ENCODE data around the gene VPS16.
"Not testable (repeated sequence)": the region's sequence is repeated elsewhere in the genome, so short reads cannot be mapped to it uniquely, and the experiment has no call there.

Gene VPS16

DNA sequence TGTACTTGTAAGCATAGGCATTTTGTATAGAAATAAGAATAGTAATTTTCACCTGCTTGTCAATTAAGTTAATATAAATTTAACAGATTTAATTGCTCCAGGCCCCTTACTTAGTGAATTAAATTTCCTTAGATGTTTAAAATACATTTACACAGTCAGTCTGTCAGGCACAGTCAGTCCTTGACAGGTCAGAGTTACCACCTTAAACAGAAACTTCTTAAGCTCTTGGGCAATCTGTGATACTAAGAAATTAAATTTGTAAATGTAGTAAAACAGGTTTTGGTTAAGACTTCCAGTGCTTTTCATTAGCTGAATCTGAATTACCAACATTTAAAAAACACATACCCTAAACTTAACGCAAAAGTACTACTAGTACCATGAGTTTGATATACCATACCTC is 48.7 kb downstream of the VPS16 start:
- no peak for DNase-seq (ENCODE audit: low read depth)
- TF ChIP-seq MAX (IDR thresholded peaks at IDR 0.05; ENCODE audit: low read depth, low read length) (no peak), POLR2A (IDR thresholded peaks at IDR 0.05; ENCODE audit: extremely low read depth, insufficient read length) (no peak), MYC (IDR thresholded peaks at IDR 0.05; ENCODE audit: low read depth, low read length) (no peak), CTCF (IDR thresholded peaks at IDR 0.05; ENCODE audit: low read depth, low read length) (no peak)
- no peak overlapping the region for H3K4me3 ChIP-seq (ENCODE audit: low read depth, low read length)

GRCh38 chr20:2889797-2890196 is 49.3 kb downstream of the VPS16 start:
- DNase-seq (ENCODE audit: low read depth): no peak
- TF ChIP-seq MAX (IDR thresholded peaks at IDR 0.05; ENCODE audit: low read depth, low read length) (no peak), MYC (IDR thresholded peaks at IDR 0.05; ENCODE audit: low read depth, low read length) (no peak), CTCF (IDR thresholded peaks at IDR 0.05; ENCODE audit: low read depth, low read length) (no peak), POLR2A (IDR thresholded peaks at IDR 0.05; ENCODE audit: extremely low read depth, insufficient read length) (no peak)

DNA sequence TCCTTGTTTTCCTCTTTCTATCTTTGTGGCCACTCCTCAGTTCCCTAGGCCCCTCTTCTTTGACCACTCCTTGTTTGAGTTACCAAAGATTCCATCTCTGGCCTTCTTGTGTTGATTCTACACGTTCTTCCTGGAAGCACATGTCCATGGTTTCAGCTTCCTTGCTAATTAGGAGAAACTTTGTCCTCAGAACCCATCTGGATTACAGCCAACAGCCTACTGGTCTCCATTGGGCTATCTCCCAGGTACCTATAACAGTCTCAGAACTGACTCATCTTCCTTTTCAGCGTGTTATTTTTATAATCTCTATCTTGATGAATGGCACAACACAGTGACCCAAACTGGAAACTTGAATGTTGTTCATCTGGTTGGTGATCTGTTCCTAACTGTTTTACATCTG is 50.2 kb downstream of the VPS16 start:
- no peak for DNase-seq (ENCODE audit: low read depth)
- TF ChIP-seq MYC (IDR thresholded peaks at IDR 0.05; ENCODE audit: low read depth, low read length) (no peak), CTCF (IDR thresholded peaks at IDR 0.05; ENCODE audit: low read depth, low read length) (no peak), MAX (IDR thresholded peaks at IDR 0.05; ENCODE audit: low read depth, low read length) (no peak), POLR2A (IDR thresholded peaks at IDR 0.05; ENCODE audit: extremely low read depth, insufficient read length) (no peak)
- no peak overlapping the region for H3K4me3 ChIP-seq (ENCODE audit: low read depth, low read length)

More at GRCh38 chr20:2889797-2890196, 49.3 kb downstream of the VPS16 start:
- no peak overlapping the region for H3K4me3 ChIP-seq (ENCODE audit: low read depth, low read length)

GRCh38 chr20:2891343-2891742 is 50.8 kb downstream of the VPS16 start:
- no peak overlapping the region for H3K4me3 ChIP-seq (ENCODE audit: low read depth, low read length)
- no peak for DNase-seq (ENCODE audit: low read depth)

GRCh38 chr20:2892376-2892775 is 51.8 kb downstream of the VPS16 start:
- DNase-seq (ENCODE audit: low read depth): no peak
- TF ChIP-seq POLR2A (IDR thresholded peaks at IDR 0.05; ENCODE audit: extremely low read depth, insufficient read length): no peak
- TF ChIP-seq MYC (IDR thresholded peaks at IDR 0.05; ENCODE audit: low read depth, low read length): no peak
- TF ChIP-seq CTCF (IDR thresholded peaks at IDR 0.05; ENCODE audit: low read depth, low read length): no peak
- no peak for TF ChIP-seq MAX (IDR thresholded peaks at IDR 0.05; ENCODE audit: low read depth, low read length)
- H3K4me3 ChIP-seq (ENCODE audit: low read depth, low read length): no peak overlapping the region

More at GRCh38 chr20:2891343-2891742, 50.8 kb downstream of the VPS16 start:
- TF ChIP-seq MYC (IDR thresholded peaks at IDR 0.05; ENCODE audit: low read depth, low read length) (no peak), CTCF (IDR thresholded peaks at IDR 0.05; ENCODE audit: low read depth, low read length) (no peak), MAX (IDR thresholded peaks at IDR 0.05; ENCODE audit: low read depth, low read length) (no peak), POLR2A (IDR thresholded peaks at IDR 0.05; ENCODE audit: extremely low read depth, insufficient read length) (no peak)

DNA sequence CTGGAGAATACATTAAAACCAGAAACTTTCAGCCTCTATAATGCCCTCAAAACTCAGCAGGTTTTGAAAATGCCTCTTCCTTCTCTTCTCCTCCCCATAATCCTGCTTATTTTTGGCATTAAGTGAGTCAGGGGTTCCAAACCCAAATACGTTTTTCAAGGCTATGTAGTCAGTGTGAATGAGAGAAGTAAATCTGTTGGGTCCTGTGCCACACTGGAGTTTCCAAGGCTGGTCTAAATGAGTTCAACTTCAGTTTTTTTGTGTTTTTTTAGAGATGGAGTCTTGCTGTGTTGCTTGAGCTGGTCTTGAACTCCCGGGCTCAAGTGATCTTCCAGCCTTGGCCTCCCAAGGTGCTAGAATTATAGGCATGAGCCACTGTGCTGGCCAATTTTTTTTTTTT is 53.7 kb downstream of the VPS16 start:
- TF ChIP-seq POLR2A (IDR thresholded peaks at IDR 0.05; ENCODE audit: extremely low read depth, insufficient read length): no peak
- no peak for DNase-seq (ENCODE audit: low read depth)
- no peak overlapping the region for H3K4me3 ChIP-seq (ENCODE audit: low read depth, low read length)

- DNase-seq (ENCODE audit: low read depth); H3K4me3 ChIP-seq (ENCODE audit: low read depth, low read length): not testable (repeated sequence)
Observed at GRCh38 chr20:2895154-2895553, 54.6 kb downstream of the VPS16 start.
